GM18517 (cell line): ENCODE results near the gene LMOD1.
"Not testable (repeated sequence)": the region's sequence is repeated elsewhere in the genome, so short reads cannot be mapped to it uniquely, and the experiment has no call there.

Experiments
- ATAC-seq: cut with Tn5 transposase; IDR thresholded peaks from one replicate; pipeline ENCODE4 v1.9.1; 2021; ENCODE audit warnings: mild to moderate bottlenecking, moderate library complexity; ENCODE audit not compliant: unreplicated experiment

The LMOD1 gene

GRCh38 chr1:201949491-201949890 is 3.1 kb upstream of the LMOD1 start:
- no peak for ATAC-seq

- ATAC-seq: no peak
These were observed 1.3 kb upstream of the LMOD1 start for GRCh38 chr1:201947697-201948008.

GRCh38 chr1:201945863-201946223 is 505 bp downstream of the LMOD1 start:
- no peak for ATAC-seq

- no peak for ATAC-seq
These were observed 1.2 kb downstream of the LMOD1 start for GRCh38 chr1:201945157-201945556.

- ATAC-seq: no peak
These were observed 1.7 kb downstream of the LMOD1 start for GRCh38 chr1:201944639-201945038.

- ATAC-seq: no peak
These were observed 2.3 kb downstream of the LMOD1 start for GRCh38 chr1:201944002-201944401.

- ATAC-seq: no peak
These were observed 4.2 kb downstream of the LMOD1 start for GRCh38 chr1:201942129-201942495.

GRCh38 chr1:201941420-201942128 is 4.8 kb downstream of the LMOD1 start:
- no peak for ATAC-seq

GRCh38 chr1:201940316-201940715 is 6.0 kb downstream of the LMOD1 start:
- ATAC-seq: not testable (repeated sequence)

GRCh38 chr1:201939574-201939973 is 6.8 kb downstream of the LMOD1 start:
- ATAC-seq: no peak

- no peak for ATAC-seq
These were observed 7.2 kb downstream of the LMOD1 start for GRCh38 chr1:201939148-201939547.

- ATAC-seq: no peak
These were observed 7.8 kb downstream of the LMOD1 start for GRCh38 chr1:201938440-201939035.

GRCh38 chr1:201937624-201938213 is 8.6 kb downstream of the LMOD1 start:
- ATAC-seq: no peak

- no peak for ATAC-seq
These were observed 12.4 kb downstream of the LMOD1 start for GRCh38 chr1:201933840-201934430.

GRCh38 chr1:201930803-201931202 is 15.5 kb downstream of the LMOD1 start:
- no peak for ATAC-seq

- ATAC-seq: no peak
These were observed 16.2 kb downstream of the LMOD1 start for GRCh38 chr1:201930137-201930536.

- no peak for ATAC-seq
These were observed 18.1 kb downstream of the LMOD1 start for GRCh38 chr1:201928266-201928665.

GRCh38 chr1:201925981-201926645 is 20.2 kb downstream of the LMOD1 start:
- ATAC-seq: no peak

GRCh38 chr1:201925301-201925567 is 21.1 kb downstream of the LMOD1 start:
- ATAC-seq: no peak

- no peak for ATAC-seq
These were observed 24.3 kb downstream of the LMOD1 start for GRCh38 chr1:201921952-201922558.

- ATAC-seq: no peak
These were observed 28.0 kb downstream of the LMOD1 start for GRCh38 chr1:201918343-201918742.
